ENCODE data around the gene KDM4C. TPM values are rescaled to one million over a fixed set of nuclear protein-coding genes. Genes with fewer than 3 reads are reported as not detected.
"Not testable (repeated sequence)": the region's sequence is repeated elsewhere in the genome, so short reads cannot be mapped to it uniquely, and the experiment has no call there.

The KDM4C gene
- total RNA-seq, result 33.7 TPM
- long read RNA-seq, partial matches to known transcripts, result 11 of 18 reads
- long read RNA-seq, other reads (novel, unspliced or antisense), result 6 of 18 reads

DNA sequence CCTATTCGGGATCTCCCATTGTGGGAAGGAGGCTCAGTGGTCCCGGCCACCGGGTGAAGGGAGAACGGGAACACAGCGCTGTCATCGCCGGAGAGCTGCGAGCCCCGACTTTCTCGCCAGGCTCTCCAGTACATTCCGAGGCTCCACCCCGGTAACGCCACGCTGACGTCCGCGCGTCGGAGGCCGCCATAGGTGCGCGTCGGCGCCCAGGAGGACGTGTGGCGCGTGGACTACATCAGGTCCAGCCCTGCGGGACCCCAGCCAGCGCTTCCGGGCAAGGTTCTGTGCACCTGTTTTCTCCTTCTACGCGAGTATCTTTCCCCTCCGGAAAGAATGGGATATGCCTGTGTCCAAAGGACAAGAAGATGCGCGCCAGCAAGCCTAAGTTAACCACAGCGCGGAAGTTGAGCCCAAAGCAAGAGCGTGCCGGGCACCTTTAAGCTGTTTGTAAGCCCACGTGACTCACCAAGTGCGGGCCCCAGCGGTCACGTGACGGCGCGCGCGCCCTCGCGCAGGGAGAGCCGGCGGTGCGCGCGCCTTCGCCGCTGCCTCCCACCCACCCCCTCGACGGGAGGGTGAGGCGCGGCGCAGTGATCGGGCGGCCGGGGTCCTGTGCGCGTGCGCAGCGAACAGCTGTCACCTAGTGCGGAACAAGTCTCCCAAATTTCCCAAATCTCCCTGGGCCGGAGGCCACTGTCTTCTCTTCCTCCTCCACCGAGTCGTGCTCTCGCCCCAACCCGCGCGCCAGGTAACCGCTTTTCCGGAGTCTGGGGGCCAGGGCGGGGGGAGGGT, at the start of gene KDM4C:
Gene KDM4C, plus strand, starts transcription at position 518 of the 792 bp plus-strand sequence. CDS start 35,016 bp downstream, outside the sequence.
- DNase-seq (ENCODE audit: low spot score), result peak; percentile 99

DNA sequence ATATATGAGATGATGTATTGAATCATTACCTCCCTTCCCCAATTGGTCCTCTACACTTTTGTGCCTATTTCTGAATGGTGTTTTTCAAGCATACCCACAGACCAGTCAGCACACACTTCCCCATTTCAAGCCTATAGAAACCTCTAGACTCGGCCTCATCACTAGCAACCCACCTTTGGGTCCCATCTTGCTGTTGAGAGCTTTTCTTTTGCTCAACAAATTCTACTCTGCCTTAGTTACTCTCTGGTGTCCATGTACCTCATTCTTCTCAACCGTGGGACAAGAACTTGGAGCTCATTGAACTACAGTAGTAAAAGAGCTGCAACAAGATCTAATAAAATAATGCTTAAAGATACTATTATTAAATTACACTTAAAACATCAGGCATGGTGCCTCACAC, 49.0 kb upstream of the KDM4C start:
- peak; percentile 4 for DNase-seq (ENCODE audit: low spot score)

DNA sequence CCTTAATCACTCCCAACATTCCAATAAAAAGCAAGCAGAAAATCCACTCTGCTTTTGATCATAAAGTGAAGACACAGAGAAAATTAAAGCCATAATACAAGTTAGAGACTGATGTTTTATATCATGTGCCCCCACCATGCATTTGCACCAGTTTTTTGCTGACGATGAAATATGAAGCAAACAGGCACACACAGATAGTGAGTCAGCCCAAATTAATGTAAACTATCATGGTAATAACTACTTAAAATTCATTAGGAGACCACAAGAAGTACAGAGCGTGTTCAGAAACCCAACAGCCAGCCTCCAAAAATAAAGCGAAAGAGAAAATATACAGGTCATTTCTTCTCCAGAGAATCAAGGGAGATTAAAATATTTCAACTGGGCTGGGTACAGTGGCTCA, 46.4 kb upstream of the KDM4C start:
- DNase-seq (ENCODE audit: low spot score), result no peak

DNA sequence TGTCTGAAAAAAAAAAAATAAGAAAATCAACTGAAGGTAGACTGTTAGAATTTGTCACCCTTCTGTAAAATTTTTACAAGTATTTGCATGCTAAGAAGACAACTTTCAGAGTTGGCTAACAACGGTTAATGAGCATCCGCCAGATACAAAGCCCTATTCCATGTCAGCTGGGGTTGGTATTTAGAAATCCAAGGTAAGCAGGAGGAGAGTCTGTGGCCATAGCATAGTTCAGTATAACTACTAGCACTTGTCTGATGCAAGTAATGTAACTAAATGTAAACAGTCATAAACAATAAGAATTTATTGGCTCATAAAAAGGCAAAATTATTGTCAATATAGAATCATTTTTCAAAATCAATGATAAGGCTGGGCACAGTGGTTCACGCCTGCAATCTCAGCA, 45.7 kb upstream of the KDM4C start:
- DNase-seq (ENCODE audit: low spot score), result no peak

DNA sequence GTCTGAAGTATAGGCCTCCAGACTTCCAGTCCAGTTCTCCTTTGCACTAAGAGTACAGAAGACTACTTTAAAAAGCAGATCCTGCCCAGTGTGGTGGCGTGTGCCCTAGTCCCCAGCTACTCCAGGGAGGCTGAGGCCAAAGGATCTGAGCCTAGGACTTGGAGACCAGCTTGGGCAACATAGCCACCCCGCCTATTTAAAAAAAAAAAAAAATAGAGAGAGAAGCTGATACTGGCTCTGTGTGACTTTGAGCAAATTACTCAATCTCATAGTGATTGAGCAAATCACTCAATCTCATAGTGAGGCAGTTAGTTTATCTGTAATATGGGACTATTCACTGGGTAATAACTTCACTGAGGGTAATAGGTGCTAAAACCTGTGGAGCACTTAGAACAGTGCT, 43.6 kb upstream of the KDM4C start:
- DNase-seq (ENCODE audit: low spot score), result no peak

DNA sequence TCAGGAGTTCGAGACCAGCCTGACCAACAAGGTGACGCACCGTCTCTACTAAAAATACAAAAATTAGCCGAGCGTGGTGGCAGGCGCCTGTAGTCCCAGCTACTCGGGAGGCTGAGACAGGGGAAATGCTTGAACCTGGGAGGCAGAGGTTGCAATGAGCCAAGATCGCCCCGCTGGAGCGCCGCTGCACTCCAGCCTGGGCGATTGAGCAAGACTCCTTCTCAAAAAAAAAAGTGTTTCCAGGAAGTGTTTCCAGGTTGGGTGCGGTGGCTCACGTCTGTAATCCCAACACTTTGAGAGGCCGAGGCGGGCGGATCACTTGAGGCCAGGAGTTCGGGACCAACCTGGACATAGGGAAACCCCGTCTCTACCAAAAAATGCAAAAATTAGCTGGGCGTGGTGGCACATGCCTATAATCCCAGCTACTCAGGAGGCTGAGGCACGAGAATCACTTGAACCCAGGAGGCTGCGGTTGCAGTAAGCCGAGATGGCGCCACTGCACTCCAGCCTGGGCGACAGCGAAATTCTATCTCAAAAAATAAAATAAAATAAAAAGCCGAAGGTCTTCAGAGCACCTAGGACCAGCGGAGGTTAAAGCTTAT, 42.5 kb upstream of the KDM4C start:
- DNase-seq (ENCODE audit: low spot score), result not testable (repeated sequence)

DNA sequence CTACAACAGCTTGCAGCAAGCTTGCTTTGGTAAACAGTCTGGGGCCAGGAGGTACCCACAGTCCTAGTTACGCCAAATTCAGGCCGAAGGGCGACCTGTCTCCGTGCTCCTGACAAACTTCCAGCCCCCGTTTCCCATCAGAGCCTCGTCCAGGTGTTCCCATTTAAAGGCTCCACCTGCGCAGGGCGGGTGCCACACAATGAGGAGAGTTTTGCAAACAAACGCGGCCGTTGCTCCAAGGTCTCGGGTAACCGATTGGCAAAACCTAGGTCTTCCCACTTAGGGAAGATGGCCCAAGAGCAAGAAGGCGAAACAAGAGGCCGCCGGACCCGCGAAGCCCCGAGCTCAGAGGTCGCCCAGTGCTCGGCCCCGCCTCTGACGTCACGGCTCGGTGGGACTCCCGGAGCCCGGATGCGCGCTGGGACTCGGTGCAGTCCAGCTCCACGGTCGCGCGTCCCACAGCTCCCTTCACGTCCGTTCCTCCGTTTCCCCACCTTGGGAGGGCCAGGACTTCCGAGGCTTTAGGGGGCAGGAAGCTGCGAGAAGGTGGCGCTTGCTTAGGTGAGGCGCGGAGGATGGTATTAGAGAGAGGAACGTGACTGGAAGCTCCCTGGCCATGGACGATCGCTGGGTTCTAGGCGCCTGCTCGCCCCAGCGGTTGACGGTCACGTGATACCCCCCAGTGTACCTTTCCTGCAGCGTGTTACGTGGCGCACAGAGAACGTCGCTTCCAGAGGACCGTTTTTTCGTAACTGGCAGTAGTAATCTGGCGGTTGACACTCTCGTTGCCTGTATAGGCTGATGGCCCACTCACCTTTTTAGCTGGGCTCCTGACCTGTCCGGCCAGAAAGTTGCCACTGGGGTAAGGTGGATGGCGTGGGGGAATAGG, 41.8 kb upstream of the KDM4C start:
- peak; percentile 90 for DNase-seq (ENCODE audit: low spot score)

DNA sequence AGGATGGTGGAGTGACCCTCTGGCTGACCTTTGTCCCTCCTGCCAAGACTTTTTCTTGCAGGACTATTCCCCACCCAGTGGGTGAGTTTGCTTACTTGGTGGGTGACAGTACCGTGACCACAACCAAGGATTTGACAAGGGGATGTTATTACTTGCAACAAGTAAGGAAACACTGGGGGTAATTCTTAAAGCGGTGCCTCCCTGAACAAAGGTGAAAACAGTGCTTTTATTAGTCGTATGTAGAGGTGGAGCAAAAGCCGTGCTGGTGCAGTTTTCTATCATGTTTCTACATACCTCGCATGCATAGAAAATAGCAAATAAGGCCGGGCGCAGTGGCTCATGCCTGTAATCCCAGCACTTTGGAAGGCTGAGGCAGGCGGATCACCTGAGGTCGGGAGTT, 41.0 kb upstream of the KDM4C start:
- DNase-seq (ENCODE audit: low spot score), result no peak

DNA sequence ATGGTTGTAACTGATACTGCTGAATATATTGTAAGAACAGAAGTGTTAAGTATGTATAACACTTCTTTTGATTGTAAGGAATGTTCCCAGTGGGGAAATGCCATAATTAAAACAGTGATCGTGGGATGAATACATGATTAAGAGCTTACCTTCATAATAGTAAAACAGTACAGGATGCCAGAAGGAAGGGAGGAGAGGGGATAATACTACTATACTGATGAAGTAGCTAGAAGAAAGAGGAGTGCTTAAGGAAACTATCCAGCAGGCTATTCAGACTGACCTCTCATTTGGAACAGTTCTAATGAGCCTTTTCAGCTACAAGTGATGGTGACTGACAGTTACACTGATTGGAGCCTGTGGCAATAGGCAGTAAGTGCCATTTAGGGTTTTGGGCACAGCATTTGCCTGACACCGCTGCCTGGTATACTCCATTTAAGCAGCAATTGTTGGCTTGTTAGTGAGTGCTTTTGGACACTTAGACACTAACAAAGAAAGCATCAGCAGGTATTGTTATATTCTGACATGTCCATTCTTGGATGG, 33.8 kb upstream of the KDM4C start:
- no peak for DNase-seq (ENCODE audit: low spot score)

DNA sequence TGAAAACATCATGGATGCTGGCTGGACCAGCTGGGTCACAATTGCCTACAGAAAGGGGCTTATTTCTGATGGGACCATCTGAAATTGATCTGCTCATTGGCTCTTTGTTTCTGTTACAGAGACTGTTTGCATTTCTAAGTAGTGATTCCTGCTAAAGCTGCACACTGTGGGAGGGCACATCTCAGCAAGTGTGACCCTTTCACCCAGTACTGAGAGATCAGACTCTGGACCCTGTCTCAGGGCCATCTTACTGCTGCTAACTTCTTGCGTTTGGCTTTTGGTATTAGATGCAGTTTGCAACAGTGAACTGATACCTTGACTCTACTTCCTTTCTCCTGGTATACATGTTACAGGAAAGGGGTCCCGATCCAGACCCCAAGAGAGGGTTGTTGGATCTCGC, 24.5 kb upstream of the KDM4C start:
- no peak for DNase-seq (ENCODE audit: low spot score)

DNA sequence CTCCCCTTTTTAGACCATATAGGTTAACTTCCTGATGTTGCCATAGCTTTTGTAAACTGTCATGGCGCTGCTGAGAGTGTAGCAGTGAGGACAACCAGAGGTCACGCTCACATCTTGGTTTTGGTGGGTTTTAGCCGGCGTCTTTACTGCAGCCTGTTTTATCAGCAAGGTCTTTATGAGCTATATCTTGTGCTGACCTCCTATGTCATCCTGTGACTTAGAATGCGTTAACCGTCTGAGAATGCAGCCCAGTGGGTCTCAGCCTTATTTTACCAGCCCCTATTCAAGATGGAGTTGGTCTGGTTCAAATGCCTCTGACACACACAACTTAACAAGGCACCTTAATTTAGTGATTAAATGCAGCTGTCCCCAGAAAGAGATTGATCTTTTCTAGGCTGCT, 23.9 kb upstream of the KDM4C start:
- no peak for DNase-seq (ENCODE audit: low spot score)

DNA sequence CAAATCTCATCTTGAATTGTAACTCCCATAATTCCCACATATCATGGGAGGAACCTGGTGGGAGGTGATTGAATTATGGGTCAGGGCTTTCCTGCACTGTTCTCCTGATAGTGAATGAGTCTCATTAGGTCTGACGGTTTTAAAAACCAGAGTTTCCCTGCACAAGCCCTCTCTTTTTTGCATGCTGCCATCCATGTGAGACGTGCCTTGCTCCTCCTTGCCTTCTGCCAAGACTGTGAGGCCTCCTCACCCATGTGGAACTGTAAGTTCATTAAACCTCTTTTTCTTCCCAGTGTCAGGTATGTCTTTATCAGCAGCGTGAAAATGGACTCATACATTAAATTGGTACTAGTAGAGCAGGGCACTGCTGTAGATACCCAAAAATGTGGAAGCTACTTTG, 22.4 kb upstream of the KDM4C start:
- no peak for DNase-seq (ENCODE audit: low spot score)

DNA sequence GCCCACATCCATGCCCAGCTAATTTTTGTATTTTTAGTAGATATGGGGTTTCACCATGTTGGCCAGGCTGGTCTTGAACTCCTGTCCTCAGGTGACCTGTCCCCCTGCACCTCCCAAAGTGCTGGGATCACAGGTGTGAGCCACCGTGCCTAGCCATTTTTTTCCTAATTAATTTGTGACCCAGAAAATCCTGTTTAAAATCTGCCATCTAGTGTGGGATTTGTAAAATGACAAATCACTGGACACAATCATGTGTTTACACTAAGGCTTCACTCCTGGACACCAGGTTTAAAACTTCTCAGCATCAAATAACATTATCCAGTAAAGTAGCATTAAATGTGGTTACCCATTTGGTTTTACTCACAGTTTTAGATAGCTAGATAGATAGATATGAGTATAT, 18.6 kb upstream of the KDM4C start:
- DNase-seq (ENCODE audit: low spot score), result no peak

DNA sequence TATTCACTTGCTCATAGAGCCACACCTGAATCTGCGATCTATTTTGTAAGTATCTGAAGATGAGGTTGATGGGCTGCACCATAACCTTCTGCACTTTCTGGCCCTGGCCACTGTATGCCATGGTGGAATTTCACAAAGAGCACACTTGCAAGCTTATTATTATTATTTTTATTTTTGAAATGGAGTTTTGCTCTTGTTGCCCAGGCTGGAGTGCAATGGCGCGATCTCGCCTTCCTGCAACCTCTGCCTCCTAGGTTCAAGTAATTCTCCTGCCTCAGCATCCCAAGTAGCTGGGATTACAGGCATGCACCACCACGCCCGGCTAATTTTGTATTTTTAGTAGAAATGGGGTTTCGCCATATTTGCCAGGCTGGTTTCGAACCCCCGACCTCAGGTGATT, 8.9 kb upstream of the KDM4C start:
- peak; percentile 51 for DNase-seq (ENCODE audit: low spot score)

DNA sequence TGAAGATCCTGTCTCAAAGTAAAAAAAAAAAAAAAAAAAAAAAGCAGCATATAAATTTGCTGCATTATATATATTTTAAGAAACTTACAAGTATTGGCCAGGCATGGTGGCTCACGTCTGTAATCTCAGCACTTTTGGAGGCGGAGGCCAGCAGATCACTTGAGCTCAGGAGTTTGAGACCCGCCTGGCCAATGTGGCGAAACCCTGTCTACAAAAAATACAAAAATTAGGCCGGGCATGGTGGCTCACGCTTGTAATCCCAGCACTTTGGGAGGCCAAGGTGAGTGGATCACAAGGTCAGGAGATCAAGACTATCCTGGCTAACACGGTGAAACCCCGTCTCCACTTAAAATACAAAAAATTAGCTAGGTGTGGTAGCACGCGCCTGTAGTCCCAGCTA, 2.9 kb upstream of the KDM4C start:
- peak; percentile 72 for DNase-seq (ENCODE audit: low spot score)

DNA sequence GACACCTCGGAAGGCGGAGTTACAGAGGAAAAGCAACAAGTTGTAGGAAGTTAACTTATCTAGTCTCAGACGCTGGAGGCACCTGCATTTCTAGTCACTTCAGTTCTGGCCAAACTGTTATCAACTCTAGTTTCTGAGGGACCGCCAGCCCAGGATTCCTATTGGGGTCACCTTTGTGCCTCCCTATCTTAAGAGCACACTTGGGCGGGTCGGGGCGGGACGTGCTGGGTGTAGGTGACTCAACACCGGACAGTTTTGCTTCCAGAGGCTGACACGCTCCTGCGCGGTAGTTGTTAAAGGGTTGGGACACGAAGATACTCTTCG, 679 bp upstream of the KDM4C start:
- DNase-seq (ENCODE audit: low spot score), result no peak

DNA sequence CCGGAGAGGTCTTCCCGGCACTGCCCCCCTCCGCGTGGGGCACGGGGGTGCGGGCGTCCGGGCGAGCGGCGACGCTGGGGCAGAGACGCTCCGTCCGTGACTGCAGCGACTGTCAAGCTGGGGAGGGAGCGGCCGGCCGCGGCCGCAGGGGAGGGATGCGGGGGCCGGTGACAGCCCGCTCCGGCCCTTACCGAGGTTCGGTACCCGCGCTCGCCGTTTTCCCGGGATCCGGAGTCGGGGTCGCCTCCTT, 400 bp downstream of the KDM4C start:
- no peak for DNase-seq (ENCODE audit: low spot score)

DNA sequence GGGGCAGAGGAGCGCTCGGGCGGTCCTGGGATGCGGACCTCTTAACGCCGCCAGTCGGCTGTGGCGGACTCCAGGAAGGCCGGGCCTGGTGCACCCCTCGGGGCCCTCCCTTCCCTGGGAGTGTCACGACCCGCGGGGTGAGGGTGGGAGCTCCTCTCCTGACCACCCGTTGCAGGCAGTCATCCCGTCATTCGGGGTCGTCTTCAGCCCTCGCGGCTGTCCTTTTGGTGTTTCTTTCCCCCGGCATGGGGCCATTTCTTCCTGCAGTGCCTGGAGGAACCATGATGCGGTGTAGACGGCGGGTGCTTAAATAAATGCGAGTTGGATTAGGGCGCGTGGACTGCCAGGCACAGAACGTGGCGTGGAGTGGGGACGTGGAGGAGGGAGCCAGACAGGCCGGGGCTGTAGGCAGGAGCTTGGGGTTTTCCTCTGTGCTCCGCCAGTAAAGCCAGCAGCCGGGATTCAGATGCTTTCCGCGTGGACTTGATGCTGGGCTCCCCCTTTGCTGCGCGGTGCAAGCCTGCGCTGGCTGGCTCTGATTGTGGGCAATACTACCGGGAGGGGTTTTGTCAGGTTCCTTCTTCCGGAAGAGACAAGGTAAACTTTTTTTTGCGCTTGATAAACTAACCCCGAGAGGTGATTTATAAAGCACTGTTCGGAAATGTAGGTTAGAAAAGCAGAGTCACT, 868 bp downstream of the KDM4C start:
- peak; percentile 91 for DNase-seq (ENCODE audit: low spot score)

DNA sequence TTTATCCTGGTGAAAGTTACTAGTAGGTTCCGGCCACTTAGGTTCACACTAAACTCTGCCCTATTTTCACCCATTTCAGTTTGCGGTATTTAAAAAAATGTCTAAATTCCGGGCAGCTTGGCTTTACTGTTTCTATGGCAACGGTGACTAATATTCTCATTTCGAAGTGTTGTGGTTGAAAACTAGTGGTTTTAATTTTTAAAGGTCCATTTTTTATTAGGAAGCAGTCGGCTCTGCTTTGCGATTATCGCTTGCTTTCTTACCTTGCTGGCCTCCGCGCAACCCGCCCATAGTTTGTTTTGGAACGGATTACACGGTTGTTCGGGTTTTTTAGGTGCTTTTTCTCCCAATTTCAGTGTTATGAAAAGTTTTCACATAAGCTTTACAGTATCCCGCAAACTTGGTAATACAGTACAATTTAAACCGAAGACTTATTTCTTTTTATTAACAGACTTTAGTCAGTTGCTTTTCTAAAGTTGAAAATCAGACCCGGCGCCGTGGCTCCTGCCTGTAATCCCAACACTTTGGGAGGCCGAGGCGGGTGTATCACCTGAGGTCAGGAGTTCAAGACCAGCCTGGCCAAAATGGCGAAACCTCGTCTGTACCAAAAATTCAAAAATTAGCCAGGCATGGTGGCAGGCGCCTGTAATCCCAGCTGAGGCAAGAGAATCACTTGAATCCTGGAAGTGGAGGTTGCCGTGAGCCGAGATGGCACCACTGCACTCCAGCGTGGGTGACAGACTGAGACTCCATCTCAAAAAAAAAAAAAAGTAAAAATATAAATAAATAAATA, 1.6 kb downstream of the KDM4C start:
- peak; percentile 71 for DNase-seq (ENCODE audit: low spot score)

DNA sequence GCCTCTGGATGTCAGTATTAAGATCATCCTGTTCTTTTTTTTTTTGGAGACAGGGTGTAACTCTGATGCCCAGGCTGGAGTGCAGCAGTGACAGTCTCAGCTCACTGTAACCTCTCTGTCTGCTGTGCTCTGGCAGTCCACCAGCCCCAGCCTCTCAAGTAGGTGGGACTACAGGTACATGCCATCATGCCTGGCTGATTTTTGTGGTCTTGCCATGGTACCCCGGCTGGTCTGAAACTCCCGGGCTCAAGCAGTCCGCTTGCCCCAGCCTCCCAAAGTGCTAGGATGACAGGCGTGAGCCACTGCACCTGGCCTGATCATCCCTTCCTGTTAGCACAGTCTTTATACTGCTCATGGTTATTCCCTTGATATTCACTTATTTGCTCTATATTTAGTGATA, 3.5 kb downstream of the KDM4C start:
- DNase-seq (ENCODE audit: low spot score), result peak; percentile 47

DNA sequence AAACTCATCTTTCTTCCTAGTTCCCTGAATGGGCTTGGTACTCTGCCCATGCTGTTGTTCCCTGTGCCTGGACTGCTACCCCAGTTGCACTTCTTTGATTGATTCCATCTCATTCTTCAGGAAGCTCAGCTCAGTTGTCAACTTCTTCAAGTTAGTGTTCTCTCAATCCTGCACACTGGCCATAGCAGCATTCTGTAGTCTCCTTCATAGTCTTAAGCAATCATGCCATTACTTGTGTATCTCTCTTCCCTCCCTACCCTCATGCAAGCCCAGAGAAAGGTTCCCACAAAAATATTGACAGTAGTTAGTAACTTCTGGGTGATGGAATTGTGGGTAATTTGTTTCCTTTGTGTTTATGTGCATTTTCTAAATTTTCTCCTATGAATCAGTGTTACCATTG, 5.5 kb downstream of the KDM4C start:
- no peak for DNase-seq (ENCODE audit: low spot score)

Measured in mesenteric fat pad (tissue), 1 donor.